Hepatocyte (in vitro differentiated cells): ENCODE data around the gene SALL1. TPM values are rescaled to one million over a fixed set of nuclear protein-coding genes. Genes with fewer than 3 reads are reported as not detected.

Experiments used
- DNase-seq: peaks from one replicate; pipeline ENCODE4 v3.0.0-alpha.2; 2016; ENCODE audit warnings: low spot score
- H2AFZ ChIP-seq: fragments of 200-600 bp; sonication (generic); 2 replicates; pipeline ENCODE4 v1.6.0; 2016; ENCODE audit warnings: antibody characterized with exemption, mild to moderate bottlenecking
- H3K27ac ChIP-seq: fragments of 200-600 bp; sonication (generic); 2 replicates; pipeline ENCODE4 v1.5.1; 2016; ENCODE audit warnings: mild to moderate bottlenecking
- H3K27me3 ChIP-seq: fragments of 200-600 bp; sonication (generic); 2 replicates; pipeline ENCODE4 v1.6.1; 2016
- H3K36me3 ChIP-seq: fragments of 200-600 bp; sonication (generic); replicated peaks from 2 replicates; pipeline ENCODE4 v1.5.1; 2016; ENCODE audit warnings: low read depth; ENCODE audit not compliant: insufficient read depth
- H3K4me1 ChIP-seq: fragments of 200-600 bp; sonication (generic); 2 replicates; pipeline ENCODE4 v1.5.1; 2016; ENCODE audit warnings: mild to moderate bottlenecking, moderate library complexity; ENCODE audit not compliant: insufficient read depth
- H3K4me2 ChIP-seq: fragments of 200-600 bp; sonication (generic); 2 replicates; pipeline ENCODE4 v1.6.0; 2016
- H3K4me3 ChIP-seq: fragments of 200-600 bp; sonication (generic); 2 replicates; pipeline ENCODE4 v1.5.1; 2016; ENCODE audit warnings: mild to moderate bottlenecking
- H3K79me2 ChIP-seq: fragments of 200-600 bp; sonication (generic); 2 replicates; pipeline ENCODE4 v1.6.0; 2017; ENCODE audit warnings: mild to moderate bottlenecking
- H3K9me2 ChIP-seq: fragments of 200-600 bp; sonication (generic); replicated peaks from 2 replicates; pipeline ENCODE4 v1.6.0; 2017; ENCODE audit warnings: mild to moderate bottlenecking; ENCODE audit not compliant: insufficient read depth
- H3K9me3 ChIP-seq: fragments of 200-600 bp; sonication (generic); 2 replicates; pipeline ENCODE4 v1.5.1; 2016; ENCODE audit warnings: low read depth, mild to moderate bottlenecking
- H4K20me1 ChIP-seq: fragments of 200-600 bp; sonication (generic); 2 replicates; pipeline ENCODE4 v1.6.0; 2016; ENCODE audit warnings: mild to moderate bottlenecking; ENCODE audit not compliant: insufficient read depth, poor library complexity, severe bottlenecking
- CTCF ChIP-seq: fragments of 200-600 bp; sonication (generic); IDR thresholded peaks from 2 replicates; pipeline ENCODE4 v1.5.1; 2016; ENCODE audit warnings: antibody characterized with exemption, mild to moderate bottlenecking; ENCODE audit not compliant: poor library complexity
- EZH2 ChIP-seq: fragments of 200-600 bp; sonication (generic); IDR thresholded peaks from 2 replicates; pipeline ENCODE4 v1.6.1; 2016; ENCODE audit warnings: antibody characterized with exemption, mild to moderate bottlenecking, borderline replicate concordance
- EZH2phosphoT487 ChIP-seq: fragments of 200-600 bp; sonication (generic); IDR thresholded peaks from one replicate; pipeline ENCODE4 v1.6.1; 2018; ENCODE audit warnings: antibody characterized with exemption, mild to moderate bottlenecking, low read depth, moderate library complexity; ENCODE audit not compliant: unreplicated experiment, severe bottlenecking
- WGBS: methylation state at CpG from one replicate; pipeline ENCODE4 v1.1.6; 2016; ENCODE audit warnings: low lambda C conversion rate; ENCODE audit errors: missing lambda C conversion rate; 5-methylcytosine and 5-hydroxymethylcytosine counted together
- polyA plus RNA-seq: library from polyadenylated mRNA; unstranded; fragments of >200 nt; fragmentation: Nextera tagmentation; extraction: Ambion mirVana; gene quantifications from 2 replicates; pipeline ENCODE4 v1.2.1, GENCODE V29; 2016
- total RNA-seq: library from RNA; depleted of rRNA; stranded (reverse); fragments of >200 nt; gene quantifications from 2 replicates; pipeline ENCODE4 v1.2.3, GENCODE V29; 2014

SALL1 gene
- total RNA-seq (4.7 and 5.4 TPM in 2 replicates), polyA plus RNA-seq (2.0 and 2.4 TPM in 2 replicates)

- H3K4me2 ChIP-seq: peak within 1 kb of the TSS; percentile 82
- 0% methylated on average over 15 of the region's 38 CpGs for WGBS
- H3K4me1 ChIP-seq: peaks cover 12% of the 10 kb centered on the region
- peaks cover 84% of the 10 kb centered on the region for H3K27me3 ChIP-seq
- TF ChIP-seq CTCF (no peak), EZH2phosphoT487 (peak; percentile 65), EZH2 (peak; percentile 75)
- DNase-seq: no peak
- peak within 1 kb of the TSS; percentile 68 for H3K4me3 ChIP-seq
- H2AFZ ChIP-seq: peak within 1 kb of the TSS; percentile 50
- peak within 1 kb of the TSS; percentile 97 for H3K27ac ChIP-seq
- no peaks in the 10 kb centered on the region for H3K9me3 ChIP-seq
- H4K20me1 ChIP-seq: no peaks in the 10 kb centered on the region
- H3K36me3 ChIP-seq: no peaks in the 10 kb centered on the region
- H3K79me2 ChIP-seq: peaks cover 53% of the 10 kb centered on the region
- H3K9me2 ChIP-seq: no peaks in the 10 kb centered on the region
Measured at GRCh38 chr16:51150888-51151320, at the start of gene SALL1. SALL1 (minus strand) TSS chr16:51151270; CDS start chr16:51151241, 29 bp downstream.

- Histone ChIP-seq H3K9me2 (no peaks in the 10 kb centered on the region), H4K20me1 (no peaks in the 10 kb centered on the region), H3K4me3 (no peak overlapping the region), H3K4me1 (no peaks in the 10 kb centered on the region), H3K79me2 (no peaks in the 10 kb centered on the region), H3K27me3 (no peaks in the 10 kb centered on the region), H3K4me2 (no peak overlapping the region), H2AFZ (no peak overlapping the region), H3K36me3 (no peaks in the 10 kb centered on the region), H3K27ac (no peak overlapping the region), H3K9me3 (no peaks in the 10 kb centered on the region)
- no peak for DNase-seq
- TF ChIP-seq EZH2phosphoT487 (no peak), CTCF (no peak), EZH2 (no peak)
- WGBS: 80% methylated on average over 2 of the region's 2 CpGs
Measured at GRCh38 chr16:51200793-51201192, 49.7 kb upstream of the SALL1 start.

- no peak overlapping the region for H2AFZ ChIP-seq
- TF ChIP-seq EZH2phosphoT487: no peak
- TF ChIP-seq CTCF: no peak
- no peak for TF ChIP-seq EZH2
- WGBS: 87% methylated on average over 8 of the region's 8 CpGs
Measured at GRCh38 chr16:51197953-51198748, 47.1 kb upstream of the SALL1 start.

More at GRCh38 chr16:51197953-51198748, 47.1 kb upstream of the SALL1 start:
- Histone ChIP-seq H3K27me3 (no peaks in the 10 kb centered on the region), H3K4me2 (no peak overlapping the region), H3K36me3 (no peaks in the 10 kb centered on the region), H3K4me3 (no peak overlapping the region), H3K4me1 (no peaks in the 10 kb centered on the region), H3K9me3 (no peaks in the 10 kb centered on the region), H3K9me2 (no peaks in the 10 kb centered on the region), H4K20me1 (no peaks in the 10 kb centered on the region), H3K27ac (no peak overlapping the region), H3K79me2 (no peaks in the 10 kb centered on the region)
- DNase-seq: no peak
